GM06990 (cell line): Measurements from ENCODE around the gene STT3A.

ENCODE experiments used
- DNase-seq: peaks from one replicate; pipeline ENCODE4 v3.0.0-alpha.2; 2011; ENCODE audit not compliant: insufficient read length; ENCODE audit errors: extremely low read depth
- H3K27me3 ChIP-seq: replicated peaks from 2 replicates; pipeline ENCODE4 v1.6.0; 2011; ENCODE audit warnings: low read length; ENCODE audit not compliant: control insufficient read depth, insufficient read depth
- H3K36me3 ChIP-seq: 2 replicates; pipeline ENCODE4 v1.5.1; 2011; ENCODE audit warnings: low read length; ENCODE audit not compliant: control insufficient read depth, insufficient read depth
- H3K4me3 ChIP-seq: replicated peaks from 2 replicates; pipeline ENCODE4 v1.5.1; 2011; ENCODE audit warnings: low read depth, mild to moderate bottlenecking, control low read depth, low read length
- TF ChIP-seq, protein P1 (sequence below): IDR thresholded peaks from 2 replicates; pipeline ENCODE4 v1.5.1; 2011; ENCODE audit warnings: low read length, control low read depth, mild to moderate bottlenecking, inconsistent platforms; ENCODE audit not compliant: insufficient read depth, poor library complexity, severe bottlenecking

Gene STT3A

DNA sequence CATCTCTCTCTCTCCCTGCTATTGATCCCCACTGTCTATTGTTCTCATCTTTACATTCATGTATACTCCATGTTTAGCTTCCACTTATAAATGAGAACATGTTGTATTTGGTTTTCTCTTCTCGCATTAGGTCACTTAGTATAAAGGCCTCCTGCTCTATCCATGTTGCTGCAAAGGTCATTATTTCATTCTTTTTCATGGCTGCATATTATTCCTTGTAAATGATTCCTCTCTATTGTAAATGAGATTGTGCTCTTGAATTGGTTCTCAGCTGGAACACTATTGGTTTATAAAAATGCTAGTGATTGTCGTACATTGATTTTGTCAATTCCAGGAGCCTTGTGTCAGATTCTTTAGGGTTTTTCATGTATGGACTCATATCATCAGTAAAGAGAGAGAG lies 74.5 kb downstream of the STT3A start:
- TF ChIP-seq, protein P1, sequence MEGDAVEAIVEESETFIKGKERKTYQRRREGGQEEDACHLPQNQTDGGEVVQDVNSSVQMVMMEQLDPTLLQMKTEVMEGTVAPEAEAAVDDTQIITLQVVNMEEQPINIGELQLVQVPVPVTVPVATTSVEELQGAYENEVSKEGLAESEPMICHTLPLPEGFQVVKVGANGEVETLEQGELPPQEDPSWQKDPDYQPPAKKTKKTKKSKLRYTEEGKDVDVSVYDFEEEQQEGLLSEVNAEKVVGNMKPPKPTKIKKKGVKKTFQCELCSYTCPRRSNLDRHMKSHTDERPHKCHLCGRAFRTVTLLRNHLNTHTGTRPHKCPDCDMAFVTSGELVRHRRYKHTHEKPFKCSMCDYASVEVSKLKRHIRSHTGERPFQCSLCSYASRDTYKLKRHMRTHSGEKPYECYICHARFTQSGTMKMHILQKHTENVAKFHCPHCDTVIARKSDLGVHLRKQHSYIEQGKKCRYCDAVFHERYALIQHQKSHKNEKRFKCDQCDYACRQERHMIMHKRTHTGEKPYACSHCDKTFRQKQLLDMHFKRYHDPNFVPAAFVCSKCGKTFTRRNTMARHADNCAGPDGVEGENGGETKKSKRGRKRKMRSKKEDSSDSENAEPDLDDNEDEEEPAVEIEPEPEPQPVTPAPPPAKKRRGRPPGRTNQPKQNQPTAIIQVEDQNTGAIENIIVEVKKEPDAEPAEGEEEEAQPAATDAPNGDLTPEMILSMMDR: no peak
- Histone ChIP-seq H3K27me3 (no peaks in the 10 kb centered on the region), H3K36me3 (peaks cover 2% of the 10 kb centered on the region), H3K4me3 (no peak overlapping the region)
- DNase-seq: no peak

DNA sequence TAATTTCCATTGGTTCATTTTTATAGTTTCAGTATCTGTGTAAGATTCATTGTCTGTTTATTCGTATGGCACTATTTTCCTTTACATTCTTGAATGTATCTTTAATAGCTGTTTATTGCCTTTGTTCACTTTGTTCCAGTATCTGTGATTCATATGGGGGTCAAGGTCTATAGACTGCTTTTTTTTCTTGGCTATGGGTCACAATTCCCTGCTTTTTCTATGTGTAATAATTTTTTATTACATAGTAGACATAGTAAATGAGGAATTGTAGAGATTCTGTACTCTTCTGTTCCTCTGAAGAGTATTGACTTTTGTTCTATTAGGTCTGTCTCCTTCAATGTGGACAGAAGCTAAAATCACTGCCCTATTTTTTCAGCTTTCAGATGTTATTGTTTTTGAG lies 77.5 kb downstream of the STT3A start:
- no peak for DNase-seq
- H3K27me3 ChIP-seq: no peaks in the 10 kb centered on the region
- H3K4me3 ChIP-seq: no peak overlapping the region
- TF ChIP-seq, protein P1: no peak
- H3K36me3 ChIP-seq: no peaks in the 10 kb centered on the region; the same call in 1 of the 2 replicates

DNA sequence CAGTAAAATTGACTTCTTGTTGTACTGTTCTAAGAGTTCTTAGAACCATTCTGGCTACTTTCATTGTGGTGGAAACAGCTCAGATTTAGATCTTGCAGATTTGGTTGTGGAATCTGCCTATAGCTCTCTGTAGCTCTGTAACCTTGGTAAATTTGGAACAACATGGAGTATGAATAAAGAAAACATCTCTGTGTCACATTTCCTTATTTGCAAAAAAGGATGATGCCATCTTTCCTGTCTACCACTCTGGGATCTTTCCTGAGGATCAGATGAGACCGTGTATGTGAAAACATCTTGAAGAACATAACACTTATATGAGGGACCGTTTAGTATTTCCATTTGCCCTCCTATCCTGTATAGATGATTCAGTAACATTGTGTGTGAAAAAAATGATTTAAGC lies 78.9 kb downstream of the STT3A start:
- peaks cover under 1% of the 10 kb centered on the region; the same call in 1 of the 2 replicates for H3K36me3 ChIP-seq
- no peak for DNase-seq
- TF ChIP-seq, protein P1: no peak
- H3K4me3 ChIP-seq: no peak overlapping the region
- H3K27me3 ChIP-seq: no peaks in the 10 kb centered on the region
